ENCODE results near the gene GAL. TPM values are rescaled to one million over a fixed set of nuclear protein-coding genes. Genes with fewer than 3 reads are reported as not detected.

Gene GAL
- total RNA-seq, 1 experiment from 2014 or later: 72.6 TPM

DNA sequence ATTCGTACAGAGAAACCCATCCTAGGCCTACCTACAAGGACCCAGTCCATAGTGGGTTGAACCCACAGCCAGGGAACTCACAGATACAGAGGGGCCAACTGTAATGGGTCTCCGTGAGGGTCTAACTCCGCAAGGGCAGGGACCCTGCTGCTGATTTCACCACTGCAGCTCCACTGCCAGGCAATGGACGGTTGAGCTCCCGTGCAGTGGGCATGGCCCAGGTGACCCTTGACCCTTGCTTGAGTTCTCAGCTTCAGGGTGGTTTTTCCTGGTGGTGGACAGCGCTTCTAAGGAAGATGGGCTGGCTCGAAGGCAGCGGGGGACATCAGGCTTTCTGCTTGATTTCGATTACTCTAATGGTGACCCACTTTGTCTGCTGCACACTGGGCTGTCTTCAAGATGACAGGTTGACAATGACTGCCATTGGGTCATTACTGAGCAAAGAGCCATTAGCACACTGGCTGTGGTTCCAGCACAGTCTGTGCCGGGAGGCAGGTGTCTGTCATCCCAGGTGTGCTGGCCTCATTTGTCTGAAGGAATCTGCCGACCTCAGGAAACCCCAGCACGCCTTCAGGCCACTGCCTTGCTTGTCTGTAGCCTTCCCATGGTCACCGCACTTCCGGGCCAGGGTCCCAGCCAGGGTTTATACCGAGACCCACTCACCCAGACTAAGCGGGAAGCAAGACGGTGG, 3.7 kb upstream of the GAL start:
- no peak overlapping the region for H3K27ac Mint-ChIP-seq (ENCODE audit: unreplicated experiment)
- intact Hi-C loops (cut with micrococcal nuclease; ENCODE audit: unreplicated experiment): no loop called here
- 0 out of 2 replicates have a peak, but pooled peaks cover 8% of the 10 kb centered on the region for H3K4me1 ChIP-seq
- DNase-seq: peak in 1 of 2 experiments; percentile 33
- no peaks in the 10 kb centered on the region for H3K9me3 Mint-ChIP-seq (ENCODE audit: unreplicated experiment)
- no peak overlapping the region for H3K4me3 Mint-ChIP-seq (ENCODE audit: unreplicated experiment)
- BruUV-seq (replicated peaks): no TSS peak
- no peaks in the 10 kb centered on the region for H3K27me3 ChIP-seq (replicated peaks; ENCODE audit: control insufficient read depth, insufficient read depth, low read length)
- no peaks in the 10 kb centered on the region for H3K27me3 Mint-ChIP-seq (ENCODE audit: insufficient read depth, unreplicated experiment)
- no peaks in the 10 kb centered on the region for H3K9me3 ChIP-seq
- H3K36me3 ChIP-seq (ENCODE audit: control insufficient read depth, insufficient read depth, low read length): no peaks in the 10 kb centered on the region
- H3K4me1 Mint-ChIP-seq (ENCODE audit: low read depth, unreplicated experiment): peaks cover 2% of the 10 kb centered on the region
- no peak overlapping the region for H3K4me3 ChIP-seq (ENCODE audit: low read depth, low read length)
- ChIA-PET CTCF (no interaction called here), POLR2A (no interaction called here)
- TF ChIP-seq, protein P1, sequence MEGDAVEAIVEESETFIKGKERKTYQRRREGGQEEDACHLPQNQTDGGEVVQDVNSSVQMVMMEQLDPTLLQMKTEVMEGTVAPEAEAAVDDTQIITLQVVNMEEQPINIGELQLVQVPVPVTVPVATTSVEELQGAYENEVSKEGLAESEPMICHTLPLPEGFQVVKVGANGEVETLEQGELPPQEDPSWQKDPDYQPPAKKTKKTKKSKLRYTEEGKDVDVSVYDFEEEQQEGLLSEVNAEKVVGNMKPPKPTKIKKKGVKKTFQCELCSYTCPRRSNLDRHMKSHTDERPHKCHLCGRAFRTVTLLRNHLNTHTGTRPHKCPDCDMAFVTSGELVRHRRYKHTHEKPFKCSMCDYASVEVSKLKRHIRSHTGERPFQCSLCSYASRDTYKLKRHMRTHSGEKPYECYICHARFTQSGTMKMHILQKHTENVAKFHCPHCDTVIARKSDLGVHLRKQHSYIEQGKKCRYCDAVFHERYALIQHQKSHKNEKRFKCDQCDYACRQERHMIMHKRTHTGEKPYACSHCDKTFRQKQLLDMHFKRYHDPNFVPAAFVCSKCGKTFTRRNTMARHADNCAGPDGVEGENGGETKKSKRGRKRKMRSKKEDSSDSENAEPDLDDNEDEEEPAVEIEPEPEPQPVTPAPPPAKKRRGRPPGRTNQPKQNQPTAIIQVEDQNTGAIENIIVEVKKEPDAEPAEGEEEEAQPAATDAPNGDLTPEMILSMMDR (IDR thresholded peaks at IDR 0.05; ENCODE audit: insufficient read depth in 1 of 2, low read depth in 1 of 2, low read length in 1 of 2, severe bottlenecking in 1 of 2, unreplicated experiment in 1 of 2): no peak
- no peaks in the 10 kb centered on the region for H3K36me3 Mint-ChIP-seq (ENCODE audit: insufficient read depth, unreplicated experiment)

DNA sequence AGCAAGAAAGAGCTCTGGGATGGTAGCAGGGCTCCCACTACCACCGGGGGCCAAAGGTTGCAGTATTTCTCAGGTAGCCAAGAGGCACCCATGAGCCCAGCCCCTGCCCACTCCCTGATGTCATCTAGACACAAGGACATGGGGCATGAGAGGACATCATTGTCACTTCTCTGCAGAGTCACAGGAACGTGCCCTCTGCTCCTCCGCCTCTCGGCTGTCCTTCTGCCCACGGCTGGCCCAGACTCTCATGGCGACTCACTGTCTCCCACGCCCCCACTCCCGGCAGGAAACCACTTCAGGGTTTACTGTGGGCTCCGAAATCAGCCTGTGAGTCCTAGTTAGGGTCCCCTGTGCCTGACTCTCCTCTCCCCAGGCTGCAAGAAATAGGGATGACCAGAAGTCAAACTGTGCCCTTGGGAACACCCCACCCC, 1.8 kb upstream of the GAL start:
- DNase-seq: peak in 1 of 2 experiments; percentile 37
- Mint-ChIP-seq H3K4me3 (ENCODE audit: unreplicated experiment) (no peak overlapping the region), H3K27me3 (ENCODE audit: insufficient read depth, unreplicated experiment) (no peaks in the 10 kb centered on the region), H3K27ac (ENCODE audit: unreplicated experiment) (no peak overlapping the region), H3K9me3 (ENCODE audit: unreplicated experiment) (no peaks in the 10 kb centered on the region), H3K36me3 (ENCODE audit: insufficient read depth, unreplicated experiment) (peaks cover 6% of the 10 kb centered on the region), H3K4me1 (ENCODE audit: low read depth, unreplicated experiment) (peaks cover 7% of the 10 kb centered on the region)
- TF ChIP-seq, protein P1 (IDR thresholded peaks at IDR 0.05; ENCODE audit: insufficient read depth in 1 of 2, low read depth in 1 of 2, low read length in 1 of 2, severe bottlenecking in 1 of 2, unreplicated experiment in 1 of 2): no peak
- Histone ChIP-seq H3K36me3 (ENCODE audit: control insufficient read depth, insufficient read depth, low read length) (no peaks in the 10 kb centered on the region), H3K4me1 (0 out of 2 replicates have a peak, but pooled peaks cover 8% of the 10 kb centered on the region), H3K27me3 (replicated peaks; ENCODE audit: control insufficient read depth, insufficient read depth, low read length) (no peaks in the 10 kb centered on the region), H3K4me3 (ENCODE audit: low read depth, low read length) (no peak overlapping the region), H3K9me3 (no peaks in the 10 kb centered on the region)
- intact Hi-C loops (cut with micrococcal nuclease; ENCODE audit: unreplicated experiment): no loop called here
- POLR2A ChIA-PET: no interaction called here
- no TSS peak for BruUV-seq (replicated peaks)
- CTCF ChIA-PET: interaction anchor here (0.6 kb wide), 1 partner anchor 161 kb away, joined by 3 read pairs; no protein-coding TSS in a partner anchor

DNA sequence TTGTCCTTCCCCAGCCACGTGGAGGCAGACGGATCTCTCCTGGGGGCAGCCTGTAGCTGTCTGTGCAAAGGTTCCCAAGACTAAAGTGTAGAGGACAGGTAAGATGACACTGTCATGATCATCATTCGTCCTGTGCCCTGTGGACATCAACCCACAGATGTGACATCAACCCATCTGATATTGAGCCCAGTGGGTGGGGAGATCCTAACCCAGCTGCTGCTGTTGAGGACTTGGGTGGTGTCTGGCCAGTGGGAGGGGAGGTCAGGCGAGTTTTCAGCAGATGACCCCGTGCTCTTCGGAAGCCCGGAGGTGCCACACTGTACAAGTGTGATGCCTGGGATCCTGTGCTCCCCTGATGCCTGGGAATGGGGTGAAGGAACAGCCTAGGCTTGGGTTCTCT, 1.2 kb upstream of the GAL start:
- H3K4me3 ChIP-seq (ENCODE audit: low read depth, low read length): no peak overlapping the region

More for the DNA sequence above, 1.2 kb upstream of the GAL start:
- H3K27ac Mint-ChIP-seq (ENCODE audit: unreplicated experiment): no peak overlapping the region
- TF ChIP-seq, protein P1 (IDR thresholded peaks at IDR 0.05; ENCODE audit: insufficient read depth in 1 of 2, low read depth in 1 of 2, low read length in 1 of 2, severe bottlenecking in 1 of 2, unreplicated experiment in 1 of 2): no peak
- Histone ChIP-seq H3K4me1 (0 out of 2 replicates have a peak, but pooled peaks cover 8% of the 10 kb centered on the region), H3K9me3 (no peaks in the 10 kb centered on the region), H3K36me3 (ENCODE audit: control insufficient read depth, insufficient read depth, low read length) (no peaks in the 10 kb centered on the region), H3K27me3 (replicated peaks; ENCODE audit: control insufficient read depth, insufficient read depth, low read length) (no peaks in the 10 kb centered on the region)
- CTCF ChIA-PET: no interaction called here
- peaks cover 6% of the 10 kb centered on the region for H3K36me3 Mint-ChIP-seq (ENCODE audit: insufficient read depth, unreplicated experiment)
- BruUV-seq (replicated peaks): no TSS peak
- no peak overlapping the region for H3K4me3 Mint-ChIP-seq (ENCODE audit: unreplicated experiment)
- H3K27me3 Mint-ChIP-seq (ENCODE audit: insufficient read depth, unreplicated experiment): no peaks in the 10 kb centered on the region
- intact Hi-C loops (cut with micrococcal nuclease; ENCODE audit: unreplicated experiment): no loop called here
- POLR2A ChIA-PET: no interaction called here
- peak in 1 of 2 experiments; percentile 35 for DNase-seq
- peaks cover 7% of the 10 kb centered on the region for H3K4me1 Mint-ChIP-seq (ENCODE audit: low read depth, unreplicated experiment)
- H3K9me3 Mint-ChIP-seq (ENCODE audit: unreplicated experiment): no peaks in the 10 kb centered on the region
